GM12878 (cell line): ENCODE results near the gene PRMT5. TPM values are rescaled to one million over a fixed set of nuclear protein-coding genes. Genes with fewer than 3 reads are reported as not detected.

Source experiments
- ASH2L ChIP-seq: fragments of 300-600, 200-600 bp; sonication (generic); IDR thresholded peaks from 2 replicates; pipeline ENCODE4 v1.6.1; 2017; ENCODE audit warnings: low read depth, mild to moderate bottlenecking, borderline replicate concordance
- BHLHE40 ChIP-seq, 2 experiments: fragments of 450-650 bp in 1 of 2; IDR thresholded peaks; 2 replicates each; pipeline ENCODE4 v1.6.1; 2011 to 2017; ENCODE audit warnings: low read depth in 2 of 2, borderline replicate concordance in 1 of 2, improper control_type of control experiment in 1 of 2, low read length in 1 of 2, mild to moderate bottlenecking in 1 of 2
- CBFB ChIP-seq: IDR thresholded peaks from 2 replicates; pipeline ENCODE4 v1.6.1; 2016; ENCODE audit warnings: antibody characterized with exemption, low read depth
- CEBPB ChIP-seq, 2 experiments: fragments of 150-350 bp in 1 of 2; IDR thresholded peaks; 2 replicates each; pipeline ENCODE4 v1.6.1; 2012 to 2014; ENCODE audit warnings: low read depth in 2 of 2, low read length in 2 of 2, borderline replicate concordance in 1 of 2, inconsistent platforms in 1 of 2
- CHD1 ChIP-seq: IDR thresholded peaks from 2 replicates; pipeline ENCODE4 v1.6.1; 2012; ENCODE audit warnings: low read depth, low read length, improper control_type of control experiment
- CHD2 ChIP-seq: IDR thresholded peaks from 2 replicates; pipeline ENCODE4 v1.6.1; 2011; ENCODE audit warnings: low read depth, low read length, improper control_type of control experiment, borderline replicate concordance
- CHD4 ChIP-seq: fragments of 200-600 bp; sonication (generic); IDR thresholded peaks from 2 replicates; pipeline ENCODE4 v1.6.1; 2016; ENCODE audit warnings: mild to moderate bottlenecking
- EED ChIP-seq: sonication (generic); IDR thresholded peaks from 2 replicates; pipeline ENCODE4 v1.6.1; 2016; ENCODE audit warnings: antibody characterized with exemption, low read depth
- IKZF1 ChIP-seq: fragments of 450-650 bp; conservative IDR thresholded peaks from 2 replicates; pipeline ENCODE4 v1.6.1; 2017; ENCODE audit warnings: antibody characterized with exemption, mild to moderate bottlenecking
- MYB ChIP-seq: fragments of 150-350 bp; IDR thresholded peaks from 2 replicates; pipeline ENCODE4 v1.6.1; 2014; ENCODE audit warnings: mild to moderate bottlenecking, low read depth, low read length, borderline replicate concordance
- RB1 ChIP-seq: fragments of 450-650 bp; formaldehyde crosslinking; IDR thresholded peaks from 2 replicates; pipeline ENCODE4 v1.6.1; 2017; ENCODE audit warnings: mild to moderate bottlenecking, borderline replicate concordance
- SPI1 ChIP-seq: IDR thresholded peaks from 2 replicates; pipeline ENCODE4 v1.6.1; 2011; ENCODE audit warnings: low read depth, mild to moderate bottlenecking, low read length, moderate library complexity, borderline replicate concordance; ENCODE audit not compliant: insufficient read depth
- SUZ12 ChIP-seq: fragments of 200-600 bp; sonication (generic); IDR thresholded peaks from one replicate; pipeline ENCODE4 v1.6.1; 2018; ENCODE audit warnings: antibody characterized with exemption, mild to moderate bottlenecking; ENCODE audit not compliant: unreplicated experiment
- TCF3 ChIP-seq: IDR thresholded peaks from 2 replicates; pipeline ENCODE4 v1.6.1; 2012; ENCODE audit warnings: low read depth, mild to moderate bottlenecking, low read length, borderline replicate concordance; ENCODE audit not compliant: insufficient read depth
- ZBED1 ChIP-seq: IDR thresholded peaks from 2 replicates; pipeline ENCODE4 v1.6.1; 2016; ENCODE audit warnings: borderline replicate concordance
- polyA plus RNA-seq, 11 experiments: library from polyadenylated mRNA; depleted of rRNA in 4 of 11; unstranded in 6 of 11; stranded (reverse) in 5 of 11; fragments of >200 nt; fragmentation: Nextera tagmentation in 4 of 11; fragmentation: Illumina TruSeq in 1 of 11; extraction: Ambion mirVana in 4 of 11; extraction: Trizol in 1 of 11; gene quantifications; 1 replicate in 1 of 11; 2 replicates in 10 of 11; pipeline versions ENCODE4 v1.2.1 to v1.2.3, GENCODE V29; 2011 to 2016; ENCODE audit warnings: inconsistent platforms in 2 of 11, missing spikeins in 2 of 11, low read depth in 1 of 11
- total RNA-seq, 4 experiments: library from RNA; depleted of rRNA in 3 of 4; stranded (reverse); fragments of >200 nt in 3 of 4; fragmentation: Illumina TruSeq in 1 of 4; extraction: Trizol in 1 of 4; gene quantifications; 2 replicates each; pipeline versions ENCODE4 v1.2.1 to v1.2.3, GENCODE V29; 2013 to 2021
- TF ChIP-seq, protein P1 (sequence below): fragments of 150-350 bp; IDR thresholded peaks from 2 replicates; pipeline ENCODE4 v1.6.1; 2014; ENCODE audit warnings: mild to moderate bottlenecking, low read depth, low read length
- TF ChIP-seq, protein P2 (sequence below): IDR thresholded peaks from 2 replicates; pipeline ENCODE4 v1.6.1; 2011; ENCODE audit warnings: borderline replicate concordance, low read depth, mild to moderate bottlenecking, moderate library complexity, low read length; ENCODE audit not compliant: insufficient read depth, poor library complexity, severe bottlenecking
- TF ChIP-seq, protein P3 (sequence below): fragments of 450-650 bp; formaldehyde crosslinking; IDR thresholded peaks from 2 replicates; pipeline ENCODE4 v1.4.0; 2020; ENCODE audit warnings: mild to moderate bottlenecking, moderate library complexity
- TF ChIP-seq, protein P4 (sequence below): fragments of 450-650 bp; IDR thresholded peaks from 2 replicates; pipeline ENCODE4 v1.6.1; 2017; ENCODE audit warnings: borderline replicate concordance
- TF ChIP-seq, protein P5 (sequence below): IDR thresholded peaks from 2 replicates; pipeline ENCODE4 v1.6.1; 2012; ENCODE audit warnings: low read depth, low read length, improper control_type of control experiment

Gene PRMT5
- total and polyA plus RNA-seq, 10 of the 15 experiments (the other 5 are each of a cell fraction or from before 2014, with no cell fraction given) = 54.3 to 221 (median 111) TPM

DNA sequence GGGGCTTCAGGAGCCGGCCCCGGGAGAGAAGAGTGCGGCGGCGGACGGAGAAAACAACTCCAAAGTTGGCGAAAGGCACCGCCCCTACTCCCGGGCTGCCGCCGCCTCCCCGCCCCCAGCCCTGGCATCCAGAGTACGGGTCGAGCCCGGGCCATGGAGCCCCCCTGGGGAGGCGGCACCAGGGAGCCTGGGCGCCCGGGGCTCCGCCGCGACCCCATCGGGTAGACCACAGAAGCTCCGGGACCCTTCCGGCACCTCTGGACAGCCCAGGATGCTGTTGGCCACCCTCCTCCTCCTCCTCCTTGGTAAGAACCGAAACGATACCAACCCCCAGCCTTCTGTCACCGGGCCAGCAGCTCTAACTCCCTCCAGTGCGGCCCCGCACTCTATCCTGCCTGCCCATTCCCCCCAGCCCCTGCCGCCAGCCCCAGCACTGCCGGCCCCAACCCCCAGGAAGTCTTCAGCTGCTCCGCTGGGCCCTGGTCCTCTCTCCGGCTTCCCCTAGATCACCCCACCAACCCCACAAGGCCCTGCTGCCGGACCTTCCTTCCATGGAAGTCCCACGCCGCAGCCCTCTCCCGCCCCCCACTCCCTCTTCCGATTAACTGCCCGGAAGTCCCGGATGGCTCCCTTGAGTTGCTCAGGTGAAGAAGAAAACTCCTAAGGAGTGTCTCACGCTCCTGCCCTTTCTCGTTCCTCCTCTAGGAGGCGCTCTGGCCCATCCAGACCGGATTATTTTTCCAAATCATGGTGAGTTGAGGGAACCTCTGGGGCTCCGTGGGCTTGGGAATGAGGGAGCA, 56.9 kb downstream of the PRMT5 start (continued):
- TF ChIP-seq, protein P1, sequence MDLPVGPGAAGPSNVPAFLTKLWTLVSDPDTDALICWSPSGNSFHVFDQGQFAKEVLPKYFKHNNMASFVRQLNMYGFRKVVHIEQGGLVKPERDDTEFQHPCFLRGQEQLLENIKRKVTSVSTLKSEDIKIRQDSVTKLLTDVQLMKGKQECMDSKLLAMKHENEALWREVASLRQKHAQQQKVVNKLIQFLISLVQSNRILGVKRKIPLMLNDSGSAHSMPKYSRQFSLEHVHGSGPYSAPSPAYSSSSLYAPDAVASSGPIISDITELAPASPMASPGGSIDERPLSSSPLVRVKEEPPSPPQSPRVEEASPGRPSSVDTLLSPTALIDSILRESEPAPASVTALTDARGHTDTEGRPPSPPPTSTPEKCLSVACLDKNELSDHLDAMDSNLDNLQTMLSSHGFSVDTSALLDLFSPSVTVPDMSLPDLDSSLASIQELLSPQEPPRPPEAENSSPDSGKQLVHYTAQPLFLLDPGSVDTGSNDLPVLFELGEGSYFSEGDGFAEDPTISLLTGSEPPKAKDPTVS = no peak
- TF ChIP-seq CHD2 (no peak), SUZ12 (no peak), TCF3 (no peak), ASH2L (no peak), CEBPB (IDR thresholded peaks at IDR 0.05; ENCODE audit: borderline replicate concordance in 1 of 2, low read depth in 2 of 2, low read length in 2 of 2) (no peak), EED (peak; percentile 91), CHD4 (no peak), BHLHE40 (IDR thresholded peaks at IDR 0.05; ENCODE audit: borderline replicate concordance in 1 of 2, low read depth in 2 of 2, low read length in 1 of 2) (no peak), CHD1 (no peak), ZBED1 (no peak), SPI1 (no peak), IKZF1 (peak; percentile 84), RB1 (peak; percentile 30; the same call in 1 of the 2 replicates), MYB (no peak), CBFB (no peak)
- TF ChIP-seq, protein P2, sequence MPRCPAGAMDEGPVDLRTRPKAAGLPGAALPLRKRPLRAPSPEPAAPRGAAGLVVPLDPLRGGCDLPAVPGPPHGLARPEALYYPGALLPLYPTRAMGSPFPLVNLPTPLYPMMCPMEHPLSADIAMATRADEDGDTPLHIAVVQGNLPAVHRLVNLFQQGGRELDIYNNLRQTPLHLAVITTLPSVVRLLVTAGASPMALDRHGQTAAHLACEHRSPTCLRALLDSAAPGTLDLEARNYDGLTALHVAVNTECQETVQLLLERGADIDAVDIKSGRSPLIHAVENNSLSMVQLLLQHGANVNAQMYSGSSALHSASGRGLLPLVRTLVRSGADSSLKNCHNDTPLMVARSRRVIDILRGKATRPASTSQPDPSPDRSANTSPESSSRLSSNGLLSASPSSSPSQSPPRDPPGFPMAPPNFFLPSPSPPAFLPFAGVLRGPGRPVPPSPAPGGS = no peak
- TF ChIP-seq, protein P3, sequence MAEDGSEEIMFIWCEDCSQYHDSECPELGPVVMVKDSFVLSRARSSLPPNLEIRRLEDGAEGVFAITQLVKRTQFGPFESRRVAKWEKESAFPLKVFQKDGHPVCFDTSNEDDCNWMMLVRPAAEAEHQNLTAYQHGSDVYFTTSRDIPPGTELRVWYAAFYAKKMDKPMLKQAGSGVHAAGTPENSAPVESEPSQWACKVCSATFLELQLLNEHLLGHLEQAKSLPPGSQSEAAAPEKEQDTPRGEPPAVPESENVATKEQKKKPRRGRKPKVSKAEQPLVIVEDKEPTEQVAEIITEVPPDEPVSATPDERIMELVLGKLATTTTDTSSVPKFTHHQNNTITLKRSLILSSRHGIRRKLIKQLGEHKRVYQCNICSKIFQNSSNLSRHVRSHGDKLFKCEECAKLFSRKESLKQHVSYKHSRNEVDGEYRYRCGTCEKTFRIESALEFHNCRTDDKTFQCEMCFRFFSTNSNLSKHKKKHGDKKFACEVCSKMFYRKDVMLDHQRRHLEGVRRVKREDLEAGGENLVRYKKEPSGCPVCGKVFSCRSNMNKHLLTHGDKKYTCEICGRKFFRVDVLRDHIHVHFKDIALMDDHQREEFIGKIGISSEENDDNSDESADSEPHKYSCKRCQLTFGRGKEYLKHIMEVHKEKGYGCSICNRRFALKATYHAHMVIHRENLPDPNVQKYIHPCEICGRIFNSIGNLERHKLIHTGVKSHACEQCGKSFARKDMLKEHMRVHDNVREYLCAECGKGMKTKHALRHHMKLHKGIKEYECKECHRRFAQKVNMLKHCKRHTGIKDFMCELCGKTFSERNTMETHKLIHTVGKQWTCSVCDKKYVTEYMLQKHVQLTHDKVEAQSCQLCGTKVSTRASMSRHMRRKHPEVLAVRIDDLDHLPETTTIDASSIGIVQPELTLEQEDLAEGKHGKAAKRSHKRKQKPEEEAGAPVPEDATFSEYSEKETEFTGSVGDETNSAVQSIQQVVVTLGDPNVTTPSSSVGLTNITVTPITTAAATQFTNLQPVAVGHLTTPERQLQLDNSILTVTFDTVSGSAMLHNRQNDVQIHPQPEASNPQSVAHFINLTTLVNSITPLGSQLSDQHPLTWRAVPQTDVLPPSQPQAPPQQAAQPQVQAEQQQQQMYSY (CRISPR knock-in tag) = no peak
- TF ChIP-seq, protein P4, sequence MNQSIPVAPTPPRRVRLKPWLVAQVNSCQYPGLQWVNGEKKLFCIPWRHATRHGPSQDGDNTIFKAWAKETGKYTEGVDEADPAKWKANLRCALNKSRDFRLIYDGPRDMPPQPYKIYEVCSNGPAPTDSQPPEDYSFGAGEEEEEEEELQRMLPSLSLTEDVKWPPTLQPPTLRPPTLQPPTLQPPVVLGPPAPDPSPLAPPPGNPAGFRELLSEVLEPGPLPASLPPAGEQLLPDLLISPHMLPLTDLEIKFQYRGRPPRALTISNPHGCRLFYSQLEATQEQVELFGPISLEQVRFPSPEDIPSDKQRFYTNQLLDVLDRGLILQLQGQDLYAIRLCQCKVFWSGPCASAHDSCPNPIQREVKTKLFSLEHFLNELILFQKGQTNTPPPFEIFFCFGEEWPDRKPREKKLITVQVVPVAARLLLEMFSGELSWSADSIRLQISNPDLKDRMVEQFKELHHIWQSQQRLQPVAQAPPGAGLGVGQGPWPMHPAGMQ = no peak
- TF ChIP-seq, protein P5, sequence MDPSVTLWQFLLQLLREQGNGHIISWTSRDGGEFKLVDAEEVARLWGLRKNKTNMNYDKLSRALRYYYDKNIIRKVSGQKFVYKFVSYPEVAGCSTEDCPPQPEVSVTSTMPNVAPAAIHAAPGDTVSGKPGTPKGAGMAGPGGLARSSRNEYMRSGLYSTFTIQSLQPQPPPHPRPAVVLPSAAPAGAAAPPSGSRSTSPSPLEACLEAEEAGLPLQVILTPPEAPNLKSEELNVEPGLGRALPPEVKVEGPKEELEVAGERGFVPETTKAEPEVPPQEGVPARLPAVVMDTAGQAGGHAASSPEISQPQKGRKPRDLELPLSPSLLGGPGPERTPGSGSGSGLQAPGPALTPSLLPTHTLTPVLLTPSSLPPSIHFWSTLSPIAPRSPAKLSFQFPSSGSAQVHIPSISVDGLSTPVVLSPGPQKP = peak; percentile 47; the same call in 1 of the 2 replicates
